HG02840 (cell line): ENCODE results near the gene CTRB2.
"Not testable (repeated sequence)": the region's sequence is repeated elsewhere in the genome, so short reads cannot be mapped to it uniquely, and the experiment has no call there.

Experiments used
- ATAC-seq: cut with Tn5 transposase; IDR thresholded peaks from one replicate; pipeline ENCODE4 v1.9.1; 2021; ENCODE audit warnings: mild to moderate bottlenecking, moderate library complexity, moderate number of reproducible peaks; ENCODE audit not compliant: unreplicated experiment, low FRiP score

Gene CTRB2

DNA sequence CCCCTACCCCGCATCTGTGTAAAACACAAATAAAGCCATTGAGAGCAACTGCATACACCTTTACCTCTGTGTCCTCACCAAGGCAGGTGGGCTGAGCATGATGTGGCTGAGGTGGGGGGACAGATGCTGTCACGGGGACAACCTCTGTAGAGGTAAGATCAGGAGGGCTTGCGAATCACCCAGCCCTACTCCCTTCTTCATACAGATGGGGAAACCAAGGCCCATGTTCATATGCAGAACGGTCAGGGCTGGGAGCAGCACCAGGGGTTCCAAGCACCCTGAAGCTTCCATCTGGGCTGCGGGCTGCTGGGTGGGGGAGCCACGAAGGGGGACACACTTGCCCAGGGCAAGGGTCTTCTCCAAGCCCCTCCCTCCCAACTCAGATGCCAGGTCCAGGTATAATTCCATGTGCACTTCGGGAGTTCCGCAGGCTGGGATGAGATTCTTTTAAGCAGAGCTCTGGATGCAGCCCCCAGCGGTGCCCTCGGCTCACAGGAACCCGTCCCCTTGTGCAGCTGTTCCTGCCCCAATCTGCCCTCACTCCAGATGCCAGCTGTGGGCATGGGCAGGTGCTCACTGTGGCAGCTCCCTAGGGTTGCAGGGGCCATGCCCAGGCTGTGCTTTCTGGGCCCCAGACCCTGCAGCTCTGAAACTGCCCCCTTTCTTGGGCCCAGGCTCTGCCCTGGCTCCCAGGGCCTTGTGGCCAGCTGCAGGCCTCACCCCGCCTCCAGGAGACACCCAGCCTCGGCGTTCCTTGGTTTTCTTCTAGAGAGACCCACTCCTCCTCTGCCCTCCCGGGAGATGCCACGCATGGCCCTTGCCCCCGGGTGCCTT, 21.4 kb upstream of the CTRB2 start:
- ATAC-seq = no peak

DNA sequence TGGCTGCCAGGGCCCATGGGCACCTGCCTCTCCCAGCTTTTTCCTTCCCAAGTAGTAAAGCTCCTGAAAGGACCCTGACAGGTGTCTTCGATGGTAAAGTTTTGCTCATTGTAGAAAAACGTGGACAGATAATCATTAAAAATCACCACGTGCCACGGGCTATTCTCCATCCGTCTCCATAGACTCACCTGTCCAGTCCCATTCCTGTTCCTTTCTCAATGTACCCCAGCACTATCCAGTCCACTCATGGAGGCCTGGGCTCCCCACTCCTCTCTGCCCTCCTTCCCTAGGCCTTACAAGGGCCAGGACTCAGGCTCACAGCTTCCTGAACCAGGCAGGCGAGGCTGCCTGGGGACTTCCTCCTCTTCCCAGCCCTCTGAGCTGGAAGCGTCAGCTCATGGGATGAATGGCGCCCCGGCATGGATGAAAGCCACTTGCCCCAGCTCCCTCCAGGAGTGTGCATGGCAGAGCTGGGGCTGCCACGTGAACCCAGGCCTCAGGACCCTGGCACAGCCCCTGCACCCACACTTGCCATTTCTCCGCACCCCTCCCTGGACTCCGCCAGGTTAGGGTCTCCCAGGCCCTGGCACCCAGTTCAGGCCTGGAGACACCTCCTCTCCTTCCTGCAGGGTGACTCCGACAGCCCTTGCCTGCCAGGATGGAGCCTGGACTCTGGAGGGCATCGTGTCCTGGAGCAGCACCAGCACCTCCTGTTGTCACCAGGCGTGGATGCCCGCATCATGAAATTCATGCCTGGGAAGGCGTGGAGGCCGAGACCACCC, 20.6 kb upstream of the CTRB2 start:
- ATAC-seq = no peak

DNA sequence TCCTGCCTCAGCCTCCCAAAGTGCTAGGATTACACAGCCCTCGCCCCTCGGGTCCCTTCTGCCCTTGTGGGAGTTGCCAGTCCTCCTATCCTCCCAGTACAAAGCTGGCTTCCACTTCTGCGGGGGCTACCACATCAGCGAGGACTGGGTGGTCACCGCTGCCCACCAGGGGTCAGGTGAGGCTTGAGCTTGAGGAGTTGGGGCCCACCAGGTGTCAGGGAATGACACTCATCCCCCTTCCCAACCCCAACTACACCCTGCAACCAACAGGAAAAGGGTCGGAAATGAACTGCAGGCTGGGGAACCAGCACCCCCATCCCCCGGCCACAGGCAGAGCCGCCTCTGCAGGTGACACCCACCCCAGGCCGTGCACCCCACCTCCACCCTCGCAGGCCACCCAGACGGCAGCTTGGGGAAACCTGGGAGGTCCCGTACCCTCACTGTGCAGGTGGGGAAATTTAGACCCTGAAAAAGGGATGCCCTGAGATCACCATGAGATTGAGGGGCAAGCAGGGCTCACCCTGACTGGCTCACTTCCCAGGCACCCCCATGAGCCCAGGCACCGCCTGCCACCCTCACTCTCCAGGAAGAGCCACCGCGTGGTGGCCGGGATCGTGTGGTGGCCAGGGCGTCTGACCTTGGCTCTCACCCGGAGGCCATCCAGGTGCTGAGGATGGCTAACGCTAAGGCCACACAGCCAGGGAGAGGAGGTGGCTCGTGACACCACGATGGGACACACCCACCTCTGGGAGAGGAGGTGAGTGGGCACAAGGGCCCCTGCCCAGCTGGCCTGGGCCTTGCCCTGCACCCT, 19.8 kb upstream of the CTRB2 start:
- no peak for ATAC-seq

DNA sequence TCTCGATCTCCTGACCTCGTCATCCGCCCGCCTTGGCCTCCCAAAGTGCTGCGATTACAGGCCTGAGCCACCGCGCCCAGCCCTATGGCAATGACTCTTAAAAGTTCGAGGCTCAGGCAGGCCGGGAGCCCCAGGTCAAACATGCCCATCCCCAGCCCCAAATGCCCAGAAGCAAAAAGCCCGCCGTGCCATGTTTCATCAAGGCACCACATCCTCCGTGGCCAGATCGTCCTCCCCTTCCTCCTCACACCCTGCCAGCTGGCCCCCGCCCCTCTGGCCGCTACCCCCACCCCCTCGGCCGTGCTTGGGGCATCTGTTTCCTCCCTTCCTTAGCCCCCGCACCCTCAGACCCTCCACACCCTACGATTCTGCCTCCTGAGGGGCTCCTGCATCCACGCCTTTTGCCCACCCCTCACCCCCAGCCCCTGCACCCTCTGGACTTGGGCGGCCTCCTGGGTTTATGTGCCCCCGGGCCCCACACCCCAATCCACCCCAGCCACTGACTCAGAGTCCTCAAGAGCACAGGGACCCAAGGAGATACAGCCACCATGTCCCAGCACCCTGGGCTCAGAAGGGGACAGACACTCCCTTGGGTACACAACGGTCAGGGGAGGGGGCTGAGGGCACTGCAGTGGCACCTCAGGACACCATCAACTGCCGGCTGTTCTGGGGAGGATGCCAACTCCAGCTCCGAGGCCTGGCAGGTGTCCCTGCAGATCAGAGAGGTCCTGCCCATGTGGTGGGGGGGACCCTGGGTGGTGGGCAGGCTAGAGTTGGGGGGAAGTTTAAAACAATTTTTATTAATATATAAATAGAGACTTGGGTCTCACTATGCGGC, 18.9 kb upstream of the CTRB2 start:
- no peak for ATAC-seq

DNA sequence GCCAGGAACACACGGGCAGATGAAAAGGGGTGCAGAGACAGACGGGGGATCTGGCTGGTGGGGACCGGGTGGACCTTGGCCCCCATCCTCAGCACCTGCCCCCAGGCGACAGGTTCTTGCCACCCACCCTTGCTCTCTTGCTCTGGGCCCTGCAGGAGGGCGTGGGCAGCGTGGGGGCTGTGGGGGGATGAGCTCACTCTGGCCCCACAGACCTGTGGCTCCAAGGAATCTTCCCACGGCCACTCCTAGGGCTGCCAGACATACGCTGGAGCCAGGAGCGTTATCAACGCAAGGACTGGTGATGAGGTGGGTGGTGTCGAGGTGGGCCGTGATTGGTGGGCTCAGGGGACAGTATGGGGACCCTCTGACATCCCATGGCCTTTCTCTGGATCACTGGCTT, 18.1 kb upstream of the CTRB2 start:
- ATAC-seq = no peak

DNA sequence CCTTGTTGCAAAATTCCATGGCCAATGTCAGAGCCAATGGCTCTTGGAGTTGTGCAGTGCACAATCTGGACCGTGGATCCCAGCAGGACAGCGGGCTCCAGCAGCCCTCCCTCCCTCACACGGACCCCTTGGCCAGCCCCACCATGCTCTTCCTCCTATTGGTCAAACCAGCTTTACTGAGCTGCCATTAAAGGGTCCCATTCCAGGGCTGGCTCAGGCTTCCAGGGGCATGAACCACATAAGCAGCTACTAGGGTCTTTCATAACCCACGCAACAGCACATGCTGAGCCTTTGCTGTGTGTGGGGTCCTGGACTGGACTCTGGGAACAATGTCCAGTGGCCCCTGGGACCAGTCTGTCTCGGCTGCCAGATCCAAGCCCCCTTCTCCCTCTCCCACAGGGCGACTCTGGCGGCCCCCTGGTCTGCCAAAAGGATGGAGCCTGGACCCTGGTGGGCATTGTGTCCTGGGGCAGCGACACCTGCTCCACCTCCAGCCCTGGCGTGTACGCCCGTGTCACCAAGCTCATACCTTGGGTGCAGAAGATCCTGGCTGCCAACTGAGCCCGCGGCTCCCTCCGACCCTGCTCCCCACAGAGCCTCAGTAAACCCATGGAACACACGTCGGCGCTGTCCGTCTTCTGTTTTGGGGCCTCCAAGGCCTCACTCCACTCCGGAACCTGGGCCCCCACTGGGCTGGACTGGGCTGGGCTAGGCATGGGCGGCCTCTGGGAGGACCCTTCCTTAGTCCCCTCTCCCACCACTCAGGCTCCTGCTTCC, 17.5 kb upstream of the CTRB2 start:
- ATAC-seq = no peak

DNA sequence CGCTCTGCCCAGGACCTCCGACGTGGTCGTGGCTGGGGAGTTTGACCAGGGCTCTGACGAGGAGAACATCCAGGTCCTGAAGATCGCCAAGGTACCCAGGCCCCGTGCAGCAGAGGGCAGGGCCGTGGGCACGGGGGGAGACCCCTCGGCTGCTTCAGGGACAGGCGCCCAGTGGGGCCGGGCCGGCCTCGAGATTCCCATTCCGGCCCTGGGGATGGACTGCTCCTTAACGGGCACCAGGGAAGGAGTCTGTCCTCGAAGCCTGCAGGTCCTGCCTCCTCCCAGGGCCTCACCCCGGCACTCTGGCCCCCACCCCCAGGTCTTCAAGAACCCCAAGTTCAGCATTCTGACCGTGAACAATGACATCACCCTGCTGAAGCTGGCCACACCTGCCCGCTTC, 16.2 kb upstream of the CTRB2 start:
- not testable (repeated sequence) for ATAC-seq

DNA sequence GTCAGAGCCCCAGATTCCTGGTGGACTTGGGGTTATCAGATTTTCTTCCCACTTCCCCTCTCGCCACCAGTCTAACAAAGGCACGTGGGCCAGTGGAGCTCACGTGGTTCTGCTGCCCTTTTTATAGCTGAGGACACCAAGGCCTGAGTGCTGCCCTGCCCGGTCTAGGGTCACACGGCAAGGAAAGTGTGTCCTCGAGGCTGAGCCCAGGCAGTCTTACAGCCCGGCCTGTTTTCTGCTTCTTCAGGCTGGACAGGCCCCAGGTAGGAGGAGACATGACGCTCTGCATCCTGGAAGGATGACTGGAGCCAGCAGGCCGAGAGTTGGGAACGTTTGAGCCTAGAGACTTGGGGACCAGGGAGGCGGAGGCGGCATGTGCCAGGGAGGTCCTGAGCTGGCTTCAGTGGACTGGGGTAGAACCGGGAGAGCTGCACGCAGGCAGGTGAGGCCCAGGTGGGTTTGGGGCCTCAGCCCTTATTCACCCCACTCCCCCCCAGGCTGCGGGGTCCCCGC, 15.4 kb upstream of the CTRB2 start:
- no peak for ATAC-seq

DNA sequence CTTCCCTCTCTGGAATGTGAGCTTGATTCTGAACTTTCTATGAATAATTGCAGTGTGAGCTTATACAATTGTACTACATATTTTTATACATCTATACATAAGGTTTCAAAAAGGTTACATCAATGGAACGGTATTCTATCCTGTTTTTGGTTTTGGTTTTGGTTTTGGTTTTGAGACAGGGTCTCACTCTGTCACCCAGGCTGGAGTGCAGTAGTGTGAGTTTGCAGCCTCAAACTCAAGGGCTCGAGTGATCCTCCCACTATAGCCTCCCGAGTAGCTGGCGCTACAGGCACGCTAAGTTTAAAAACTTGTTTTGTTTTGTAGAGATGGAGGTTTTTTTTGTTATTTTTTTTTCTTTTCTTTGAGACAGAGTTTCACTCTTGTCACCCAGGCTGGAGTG, 12.9 kb upstream of the CTRB2 start:
- no peak for ATAC-seq

DNA sequence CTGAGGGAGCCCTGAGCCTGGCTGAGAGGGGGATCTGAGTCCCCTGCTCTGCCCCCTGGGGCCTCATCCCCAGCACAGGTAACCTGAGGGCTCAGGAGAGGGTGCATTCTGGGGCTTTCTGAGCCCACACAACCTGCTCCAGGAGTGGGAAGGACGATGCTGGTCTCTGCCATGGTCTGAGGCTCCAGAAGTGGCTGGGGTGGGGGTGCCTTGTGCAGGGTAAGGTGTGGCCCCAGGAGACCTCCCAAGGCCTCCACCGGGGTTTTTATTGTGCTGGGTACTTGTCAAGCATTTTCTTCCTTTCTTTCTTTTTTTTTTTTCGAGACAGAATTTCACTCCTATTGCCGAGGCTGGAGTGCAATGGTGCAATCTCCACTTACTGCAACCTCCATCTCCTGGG, 12.1 kb upstream of the CTRB2 start:
- ATAC-seq = no peak

DNA sequence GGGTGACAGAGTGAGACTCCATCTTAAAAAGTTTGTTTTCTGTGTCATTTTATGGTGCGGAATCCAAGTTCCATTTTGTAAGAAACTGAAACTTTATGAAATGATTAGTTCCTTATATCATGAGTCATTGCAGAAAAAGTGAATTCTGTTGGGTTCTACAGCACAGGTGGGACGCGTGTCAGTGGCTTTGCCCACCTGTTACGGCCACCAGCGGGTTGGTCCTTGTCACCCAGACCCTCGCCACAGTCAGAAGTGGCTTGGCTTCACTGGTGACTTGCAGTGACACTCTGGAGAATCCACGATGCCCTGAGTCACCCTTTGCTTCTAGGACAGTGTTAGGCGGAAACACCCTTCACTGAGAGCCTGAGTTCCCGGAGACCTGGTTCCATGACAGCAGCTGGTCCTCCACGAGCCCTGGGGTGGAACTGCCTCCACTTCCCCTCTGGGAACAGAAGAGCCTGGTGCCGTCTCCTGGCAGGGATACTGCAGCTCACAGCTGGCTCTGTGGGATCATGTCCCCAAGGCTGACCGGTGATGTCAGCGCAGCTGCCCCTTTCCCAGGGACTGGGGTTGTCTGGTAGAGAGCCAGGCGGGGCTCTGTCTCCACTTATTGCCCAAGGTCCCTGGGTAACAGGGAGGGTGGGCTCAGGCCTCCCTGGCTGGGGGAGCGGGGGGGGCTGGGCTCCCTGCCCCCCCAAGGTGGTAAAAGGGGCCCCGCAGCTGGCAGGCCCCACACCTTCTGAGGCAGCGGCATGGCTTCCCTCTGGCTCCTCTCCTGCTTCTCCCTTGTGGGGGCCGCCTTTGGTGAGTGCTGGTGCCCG, 11.5 kb upstream of the CTRB2 start, which contains the start of gene CTRB1:
CTRB1 (plus strand) TSS at position 733 of the 821 bp plus-strand sequence; CDS start at position 753, 20 bp downstream.
- ATAC-seq = no peak

DNA sequence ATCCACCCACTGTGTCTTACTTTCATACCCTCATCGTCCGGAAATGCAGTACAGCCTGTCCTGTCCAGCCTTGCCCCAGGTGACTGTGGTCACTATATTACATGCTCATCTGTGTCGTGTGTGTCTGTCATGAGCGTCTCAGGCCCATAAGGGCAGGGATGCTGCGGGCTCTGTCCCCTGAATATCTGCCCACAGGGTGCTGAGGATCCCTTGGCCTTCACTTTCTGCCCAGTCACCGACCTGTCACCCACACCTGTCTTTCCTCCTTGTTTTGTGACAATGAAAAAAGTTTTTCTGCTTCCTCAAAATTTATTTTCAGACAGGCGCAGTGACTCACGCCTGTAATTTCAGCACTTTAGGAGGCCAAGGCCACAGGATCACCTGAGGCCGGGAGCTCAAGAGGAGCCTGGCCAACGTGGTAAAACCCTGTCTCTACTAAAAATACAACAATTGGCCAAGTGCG, 10.5 kb upstream of the CTRB2 start:
- ATAC-seq = no peak

DNA sequence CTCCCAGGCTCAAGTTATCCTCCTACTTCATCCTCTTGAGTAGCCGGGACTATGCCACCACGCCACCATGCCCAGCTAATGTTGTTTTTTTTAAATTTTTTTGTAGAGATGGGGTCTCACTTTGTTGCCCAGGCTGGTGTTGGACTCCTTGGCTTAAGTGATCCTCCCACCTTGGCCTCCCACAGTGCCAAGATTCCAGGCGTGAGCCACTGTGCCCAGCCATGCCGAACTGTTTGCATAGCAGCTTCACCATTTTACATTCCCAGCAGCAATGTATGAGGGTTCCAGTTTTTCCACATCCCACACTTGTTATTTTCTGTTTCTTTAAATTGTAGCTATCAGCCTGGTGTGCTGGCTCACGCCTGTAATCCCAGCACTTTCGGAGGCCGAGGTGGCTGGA, 9.6 kb upstream of the CTRB2 start:
- no peak for ATAC-seq

DNA sequence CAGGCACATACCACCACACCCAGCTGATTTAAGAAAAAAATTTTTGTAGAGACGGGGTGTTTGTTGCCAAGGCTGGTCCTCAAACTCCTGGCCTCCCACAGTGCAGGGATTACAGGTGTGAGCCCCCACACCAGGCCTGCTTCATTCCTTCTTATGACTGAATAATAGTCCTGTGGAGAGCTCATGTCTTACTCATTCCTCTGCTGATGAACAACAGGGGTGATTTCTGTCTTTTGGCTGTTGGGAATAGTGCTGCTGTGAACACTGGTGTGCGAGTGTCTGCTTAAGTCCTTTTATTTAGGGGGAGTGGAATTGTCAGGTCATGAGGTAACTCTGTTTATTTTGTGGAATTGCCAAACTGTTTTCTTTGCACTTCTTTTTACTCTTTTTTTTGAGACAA, 9.2 kb upstream of the CTRB2 start:
- ATAC-seq = no peak

DNA sequence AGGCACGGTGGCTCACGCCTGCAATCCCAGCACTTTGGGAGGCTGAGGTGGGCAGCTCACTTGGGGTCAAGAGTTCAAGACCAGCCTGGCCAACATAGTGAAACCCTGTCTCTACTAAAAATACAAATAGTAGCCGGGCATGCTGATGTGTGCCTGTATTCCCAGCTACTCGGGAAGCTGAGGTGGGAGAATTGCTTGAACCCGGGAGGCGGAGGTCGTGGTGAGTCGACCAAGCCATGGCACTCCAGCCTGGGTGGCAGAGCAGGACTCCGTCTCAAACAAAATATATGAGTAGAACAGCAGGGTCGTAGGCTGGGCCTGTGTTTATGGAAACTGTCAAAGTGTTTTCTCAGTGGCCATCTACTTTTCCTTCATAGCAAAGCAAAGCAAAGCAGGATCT, 4.3 kb upstream of the CTRB2 start:
- ATAC-seq = not testable (repeated sequence)

DNA sequence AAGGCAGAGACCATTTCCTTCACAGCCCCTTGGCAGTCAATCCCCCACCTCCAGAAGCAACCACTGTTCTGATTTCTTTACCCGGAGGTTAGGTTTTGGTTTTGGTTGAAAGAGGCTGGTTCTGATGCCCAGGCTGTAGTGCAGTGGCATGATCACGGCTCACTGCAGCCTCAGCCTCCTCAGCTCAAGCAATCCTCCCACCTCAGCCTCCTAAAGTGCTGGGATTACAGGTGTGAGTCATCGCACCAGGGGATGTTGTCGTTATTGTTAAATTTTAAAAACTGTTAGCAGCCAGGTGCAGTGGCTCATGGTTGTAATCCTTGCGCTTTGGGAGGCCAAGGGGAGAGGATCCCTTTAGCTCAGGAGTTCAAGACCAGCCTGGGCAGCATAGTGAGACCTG, 3.0 kb upstream of the CTRB2 start:
- ATAC-seq = no peak

DNA sequence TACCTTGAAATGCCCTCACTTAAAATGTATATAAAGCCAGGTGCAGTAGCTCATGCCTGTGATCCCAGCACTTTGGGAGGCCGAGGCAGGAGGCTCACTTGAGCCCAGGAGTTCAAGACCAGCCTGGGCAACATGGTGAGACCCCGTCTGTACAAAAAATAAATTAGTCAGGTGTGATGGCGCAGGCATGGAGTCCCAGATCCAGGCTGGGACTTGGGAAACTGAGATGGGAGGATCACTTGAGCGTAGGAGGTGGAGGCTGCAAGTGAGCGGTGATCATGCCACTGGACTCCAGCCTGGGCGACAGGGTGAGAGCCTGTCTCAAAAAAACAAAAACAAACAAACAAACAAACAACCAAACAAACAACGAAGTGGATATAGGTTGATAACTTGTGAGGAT, 2.6 kb upstream of the CTRB2 start:
- not testable (repeated sequence) for ATAC-seq

DNA sequence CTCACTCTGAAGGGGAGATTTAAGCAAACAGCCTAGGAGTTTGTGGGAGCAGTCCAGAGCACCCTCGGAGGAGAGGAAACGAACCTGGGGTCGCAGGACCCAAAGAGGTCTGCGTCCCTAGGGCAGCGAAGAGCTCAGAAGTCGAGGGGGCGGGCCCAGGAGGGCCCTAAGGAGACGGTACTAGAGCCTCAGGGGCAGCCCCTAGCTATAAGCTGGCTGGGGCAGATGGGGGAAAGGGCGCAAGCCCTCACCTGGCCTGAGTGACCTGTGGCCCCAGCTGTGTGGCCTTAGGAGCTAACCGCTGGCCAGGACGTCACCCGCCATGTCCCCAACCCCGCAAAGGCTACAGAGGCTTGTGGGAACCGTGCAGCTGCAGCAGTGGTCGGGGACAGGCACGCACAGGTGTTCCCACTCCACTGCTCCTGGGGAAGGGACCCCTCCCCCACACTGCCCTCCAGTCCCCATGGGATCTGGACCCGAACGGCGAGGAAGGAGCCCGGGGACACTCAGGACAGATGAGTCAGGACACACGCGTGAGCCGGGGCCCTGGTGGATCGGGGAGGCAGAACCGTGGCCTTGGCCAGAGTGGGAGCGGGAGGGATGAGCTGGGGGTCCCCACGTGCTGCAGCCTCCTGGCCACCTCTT, 2.0 kb upstream of the CTRB2 start:
- ATAC-seq = no peak
